Aorta (tissue), 5 donors: ENCODE data around the gene SF1. TPM values are rescaled to one million over a fixed set of nuclear protein-coding genes. Genes with fewer than 3 reads are reported as not detected.

Source experiments
- ATAC-seq: fragments of 200-7000 bp; cut with Tn5 transposase; one replicate; pipeline ENCODE4 v1.9.1; 2022; ENCODE audit warnings: moderate library complexity; ENCODE audit not compliant: low FRiP score
- DNase-seq, 2 donors: peaks; one replicate each; pipeline ENCODE4 v3.0.0-alpha.2; 2020
- H3K27ac ChIP-seq, 2 donors: one replicate each; pipeline ENCODE4 v1.5.1; 2013; ENCODE audit warnings: low read length in 2 of 2, mild to moderate bottlenecking in 2 of 2, moderate library complexity in 2 of 2, control low read depth in 1 of 2, inconsistent platforms in 1 of 2, low read depth in 1 of 2
- H3K27me3 ChIP-seq, 2 donors: one replicate each; pipeline ENCODE4 v1.6.1; 2013; ENCODE audit warnings: control low read depth in 1 of 2, low read length in 1 of 2, mild to moderate bottlenecking in 1 of 2, moderate library complexity in 1 of 2; ENCODE audit not compliant: insufficient read depth in 2 of 2, control insufficient read depth in 1 of 2
- H3K36me3 ChIP-seq, 2 donors: one replicate each; pipeline ENCODE4 v1.6.1; 2013; ENCODE audit warnings: control low read depth in 1 of 2, low read length in 1 of 2, mild to moderate bottlenecking in 1 of 2; ENCODE audit not compliant: insufficient read depth in 2 of 2, control insufficient read depth in 1 of 2
- H3K4me1 ChIP-seq, 2 donors: one replicate each; pipeline ENCODE4 v1.6.1; 2013; ENCODE audit warnings: low read length in 2 of 2, control low read depth in 1 of 2, mild to moderate bottlenecking in 1 of 2, moderate library complexity in 1 of 2; ENCODE audit not compliant: insufficient read depth in 2 of 2, control insufficient read depth in 1 of 2
- H3K4me3 ChIP-seq, 2 donors: one replicate each; pipeline ENCODE4 v1.5.1; 2013; ENCODE audit warnings: low read length in 2 of 2, control low read depth in 1 of 2, mild to moderate bottlenecking in 1 of 2
- H3K9me3 ChIP-seq: one replicate; pipeline ENCODE4 v1.6.1; 2013; ENCODE audit warnings: mild to moderate bottlenecking, low read length; ENCODE audit not compliant: control insufficient read depth
- WGBS, 2 donors: extraction: QIAGEN DNeasy Blood & Tissue Kit; methylation state at CpG; one replicate each; pipeline ENCODE4 v1.1.7; 2013; 5-methylcytosine and 5-hydroxymethylcytosine counted together
- intact Hi-C, 2 donors: fragments of 100-400 bp; cut with DNase I; formaldehyde crosslinking; loops; one replicate each; pipeline versions ENCODE4 v1.14.2 to v1.15.0; 2022
- polyA plus RNA-seq, 2 donors: library from polyadenylated mRNA; stranded (reverse); fragments of 200-250 nt; gene quantifications; one replicate each; pipeline ENCODE4 v1.2.3, GENCODE V29; 2013
- total RNA-seq, 2 donors: library from RNA; stranded (reverse); fragmentation: NEBNext Ultra II Directional; extraction: Animal tissue kit (Norgen Biotek cat#: 25700); gene quantifications; one replicate each; pipeline ENCODE4 v1.2.1, GENCODE V29; 2021
- donor health status: healthy with polysubstance abuse.
- donor health status: Bipolar disorder and iron deficiency.
- donor health status: DM: no; HTN: no; CAD: no.
- donor health status: DM: no; HTN: no; CAD: no.
- donor health status: DM: yes; HTN: yes; CAD: no.

Gene SF1
- total and polyA plus RNA-seq, 4 donors = 46.6 to 322 (median 202) TPM

DNA sequence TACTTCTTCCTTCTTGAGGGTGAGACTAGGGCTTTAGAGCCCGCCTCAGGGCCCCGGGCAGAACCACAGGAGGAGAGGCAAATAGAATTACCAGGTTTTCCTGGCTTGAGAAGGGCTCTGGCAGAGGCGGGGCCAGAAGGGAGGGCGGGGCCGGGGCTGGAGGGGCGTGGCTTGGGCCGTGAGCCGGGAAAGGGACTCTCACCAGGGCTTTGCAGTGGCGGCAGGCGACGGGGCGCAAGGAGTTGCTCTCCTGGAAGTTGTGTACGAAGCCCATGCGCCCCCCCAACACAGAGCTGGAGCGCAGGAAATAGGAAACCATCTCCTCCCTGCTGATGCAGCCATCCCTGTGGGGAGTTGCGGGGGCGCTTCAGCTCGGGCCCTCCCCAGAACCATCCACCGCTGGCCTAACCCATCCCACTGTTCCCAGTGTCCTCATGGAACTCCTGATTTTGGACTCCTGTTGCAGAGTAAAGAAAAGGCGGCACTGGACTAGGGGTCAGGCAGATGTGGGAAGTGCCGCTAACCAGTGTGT is 48.4 kb downstream of the SF1 start:
- intact Hi-C loops = no loop called here
- DNase-seq (peak; percentile 49 to 82), ATAC-seq (no peak)
- H3K4me1 ChIP-seq = no peaks in the 10 kb centered on the region
- no peak overlapping the region for H3K4me3 ChIP-seq
- H3K36me3 ChIP-seq = peaks cover 0 to 1% of the 10 kb centered on the region in 2 donors
- WGBS, 2 donors = 66 to 86% methylated on average over 15 to 21 of the region's 21 CpGs
- H3K27me3 ChIP-seq = no peaks in the 10 kb centered on the region
- H3K27ac ChIP-seq = no peak overlapping the region
- no peaks in the 10 kb centered on the region for H3K9me3 ChIP-seq

DNA sequence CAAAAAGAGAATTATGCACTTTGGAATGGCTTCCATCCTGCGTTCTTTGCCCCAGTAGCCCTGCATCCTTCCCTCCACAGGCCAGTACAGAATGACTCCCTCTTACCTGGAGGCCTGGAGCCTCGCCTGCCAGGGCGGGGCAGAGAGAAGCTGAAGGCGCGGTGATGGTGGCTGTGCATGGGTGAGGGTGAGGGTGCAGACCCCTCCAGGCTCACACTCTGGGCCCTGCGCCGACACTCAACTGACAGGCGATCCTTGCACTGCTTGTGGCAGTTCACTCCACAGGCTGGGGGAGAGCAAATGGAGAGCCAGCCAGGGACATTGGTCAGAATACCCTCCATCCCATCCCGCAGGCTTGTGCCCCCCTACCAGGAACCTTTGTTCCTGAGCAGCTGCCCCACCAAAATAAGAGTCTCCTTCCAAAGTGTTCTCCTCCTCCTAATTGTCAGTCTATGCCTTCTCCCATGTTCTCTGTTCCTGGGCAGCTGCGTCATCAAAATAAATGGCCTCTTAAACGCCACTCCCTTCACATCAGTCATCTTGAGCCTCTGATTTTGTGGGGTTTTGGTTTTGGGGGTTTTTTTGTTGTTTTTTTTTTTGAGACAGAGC is 49.5 kb downstream of the SF1 start:
- H3K4me1 ChIP-seq = no peaks in the 10 kb centered on the region
- no peak overlapping the region for H3K4me3 ChIP-seq
- no peaks in the 10 kb centered on the region for H3K9me3 ChIP-seq
- ATAC-seq (no peak), DNase-seq (peak in 1 of 2 donors; percentile 26)
- 95 to 96% methylated on average over 11 of the region's 11 CpGs for WGBS, 2 donors
- no peaks in the 10 kb centered on the region for H3K36me3 ChIP-seq
- no peaks in the 10 kb centered on the region for H3K27me3 ChIP-seq
- intact Hi-C loops = no loop called here
- H3K27ac ChIP-seq = no peak overlapping the region

DNA sequence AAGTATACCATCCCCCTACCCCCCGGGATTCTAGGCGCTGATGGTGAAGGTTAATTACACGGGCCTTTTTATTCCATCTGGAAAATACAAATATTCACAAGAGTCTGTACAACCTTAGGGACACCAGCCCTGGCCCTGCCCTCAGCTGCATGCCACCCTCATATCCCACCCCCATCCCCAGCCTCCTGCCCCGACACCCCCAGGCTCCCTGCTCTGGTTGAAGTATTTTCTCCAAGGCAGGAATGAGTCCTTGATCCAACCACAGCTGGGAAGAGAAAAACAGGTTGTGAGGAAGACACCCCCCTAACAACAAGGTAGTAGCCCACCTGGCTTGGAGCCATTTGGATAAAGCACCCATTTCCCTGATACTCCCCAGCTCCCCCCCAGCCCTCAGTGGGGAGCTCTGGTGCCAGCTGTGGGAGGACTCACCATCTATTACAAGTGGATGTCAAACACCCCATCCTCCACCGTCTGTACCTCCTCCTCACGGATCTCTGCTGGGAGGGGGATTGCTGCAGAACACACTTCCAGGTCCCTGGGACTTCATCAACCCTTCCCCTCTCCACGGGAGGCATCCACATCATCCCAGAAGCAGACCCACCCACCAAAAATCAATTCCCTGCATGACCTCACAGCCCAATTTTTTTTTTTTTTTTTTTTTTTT is 51.3 kb downstream of the SF1 start:
- intact Hi-C loops = no loop called here
- no peaks in the 10 kb centered on the region for H3K9me3 ChIP-seq
- 80 to 81% methylated on average over 7 of the region's 7 CpGs for WGBS, 2 donors
- H3K27me3 ChIP-seq = no peaks in the 10 kb centered on the region
- no peak overlapping the region for H3K27ac ChIP-seq
- H3K4me1 ChIP-seq = no peaks in the 10 kb centered on the region
- peak in 1 of 2 donors; percentile 51 for DNase-seq
- no peak for ATAC-seq
- no peak overlapping the region for H3K4me3 ChIP-seq
- no peaks in the 10 kb centered on the region for H3K36me3 ChIP-seq

DNA sequence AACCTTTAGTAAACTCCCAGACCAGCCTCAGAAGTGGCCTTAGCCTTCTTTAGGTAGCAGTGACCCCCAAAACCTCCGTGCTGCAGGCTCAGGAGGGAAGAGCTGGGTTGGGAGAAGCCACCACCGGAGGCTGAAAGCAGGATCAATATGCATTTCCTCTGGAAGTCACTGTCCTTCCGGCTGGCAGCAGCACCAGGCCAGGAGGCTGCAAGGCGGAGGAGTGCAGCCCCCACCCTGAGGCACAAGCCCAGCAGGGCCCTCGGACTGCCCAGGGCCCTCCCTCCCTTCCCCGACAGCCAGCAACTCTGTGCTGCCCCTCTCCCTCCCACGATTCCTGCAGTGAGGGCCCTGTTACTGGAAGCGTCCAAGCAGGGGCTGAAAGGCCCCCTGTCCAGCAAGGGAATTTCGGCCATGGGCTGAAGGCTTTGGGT is 52.1 kb downstream of the SF1 start:
- WGBS, 2 donors = 56 to 61% methylated on average over 9 of the region's 9 CpGs
- Histone ChIP-seq H3K4me3 (no peak overlapping the region), H3K27me3 (no peaks in the 10 kb centered on the region), H3K9me3 (no peaks in the 10 kb centered on the region), H3K4me1 (no peaks in the 10 kb centered on the region), H3K36me3 (no peaks in the 10 kb centered on the region), H3K27ac (no peak overlapping the region)
- ATAC-seq (no peak), DNase-seq (peak in 1 of 2 donors; percentile 51)
- intact Hi-C loops = no loop called here

DNA sequence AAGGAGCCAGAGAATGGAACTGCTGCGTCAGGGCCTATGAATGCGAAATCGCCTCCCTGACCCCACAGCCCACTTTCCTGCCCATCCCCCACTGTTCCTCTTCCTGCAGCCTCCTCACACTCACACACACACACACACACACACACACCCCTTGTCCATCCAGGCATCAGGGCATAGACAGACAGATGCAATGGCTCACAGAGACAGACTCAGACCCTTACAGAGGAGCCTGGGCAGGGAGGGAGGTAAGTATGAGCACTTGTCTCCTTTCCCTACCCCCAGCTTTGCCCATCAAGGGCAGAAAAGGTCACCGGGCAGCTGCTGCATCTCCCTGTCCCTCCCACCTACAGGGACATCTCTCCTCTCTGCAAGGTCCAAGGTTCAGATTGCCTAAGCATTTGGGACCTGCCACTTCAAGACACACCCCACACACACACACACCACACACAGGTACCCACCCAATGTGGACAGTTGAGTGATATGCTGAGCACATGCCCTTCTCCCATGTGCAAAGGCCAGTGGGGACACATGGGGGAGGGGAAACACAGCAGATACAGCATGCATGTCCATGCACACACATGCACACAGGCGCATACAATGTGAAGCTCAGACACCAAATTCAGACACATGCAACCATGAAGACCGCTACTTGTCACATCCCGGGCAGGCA is 53.3 kb downstream of the SF1 start:
- Histone ChIP-seq H3K27me3 (no peaks in the 10 kb centered on the region), H3K4me1 (no peaks in the 10 kb centered on the region), H3K9me3 (no peaks in the 10 kb centered on the region), H3K4me3 (no peak overlapping the region), H3K36me3 (no peaks in the 10 kb centered on the region), H3K27ac (no peak overlapping the region)
- DNase-seq = no peak
- 77% methylated on average over 7 of the region's 7 CpGs for WGBS, 2 donors
- ATAC-seq = no peak
- intact Hi-C loops = loop anchor here in 1 of 2 donors (5.0 kb wide), 1 partner anchor 68 kb away; no protein-coding TSS in a partner anchor

DNA sequence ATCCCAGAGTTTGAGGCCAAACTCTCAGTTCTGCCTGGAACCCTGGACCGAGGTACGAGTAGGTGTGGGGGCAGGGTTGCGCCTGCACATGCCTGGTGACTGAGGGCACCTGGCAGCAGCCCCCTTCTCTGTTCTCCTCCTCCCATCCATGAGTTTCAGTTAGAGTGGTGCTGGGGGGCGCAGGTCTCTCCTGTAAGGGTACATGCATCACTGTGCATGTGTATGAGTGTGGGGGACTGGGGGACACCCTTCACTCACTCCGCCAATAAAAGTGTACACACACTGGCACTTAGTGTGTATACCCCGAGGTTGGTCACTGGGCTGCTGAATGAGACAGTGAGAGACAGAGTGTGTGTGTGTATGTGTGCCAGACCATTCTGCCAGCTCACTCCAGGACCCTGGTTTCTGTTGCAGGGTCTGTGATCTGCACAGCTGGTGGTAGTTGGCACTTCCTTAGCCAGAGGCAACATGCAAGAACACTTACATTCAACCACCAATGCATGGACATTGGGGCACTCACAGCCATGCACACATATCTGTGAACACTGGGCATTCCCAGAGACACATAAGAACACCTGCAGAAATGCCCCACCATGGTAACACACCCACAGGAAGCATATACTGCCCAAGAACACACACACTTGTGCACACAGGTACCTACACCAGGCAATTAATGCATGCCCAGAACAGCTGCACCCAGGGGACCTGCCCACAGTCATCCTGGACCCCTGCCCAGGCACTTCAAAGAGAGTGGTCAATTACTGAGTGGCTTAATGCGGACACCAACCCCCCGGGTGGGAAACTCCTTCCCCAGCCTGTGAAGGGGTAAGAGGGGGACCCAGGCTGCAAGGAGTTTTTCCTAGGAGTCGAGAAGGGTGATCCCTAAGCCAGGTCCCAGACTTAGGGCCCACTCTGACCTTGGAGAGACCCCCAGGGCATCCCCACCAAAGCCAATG is 54.2 kb downstream of the SF1 start:
- Histone ChIP-seq H3K4me1 (no peaks in the 10 kb centered on the region), H3K27ac (no peak overlapping the region), H3K9me3 (no peaks in the 10 kb centered on the region), H3K4me3 (no peak overlapping the region), H3K27me3 (no peaks in the 10 kb centered on the region), H3K36me3 (no peaks in the 10 kb centered on the region)
- intact Hi-C loops = loop anchor here in 1 of 2 donors (1.0 to 5.0 kb wide), 2 partner anchors 67 to 171 kb away; no protein-coding TSS in a partner anchor
- WGBS, 2 donors = 57 to 58% methylated on average over 8 to 9 of the region's 9 CpGs
- DNase-seq (peak in 1 of 2 donors; percentile 55), ATAC-seq (no peak)

DNA sequence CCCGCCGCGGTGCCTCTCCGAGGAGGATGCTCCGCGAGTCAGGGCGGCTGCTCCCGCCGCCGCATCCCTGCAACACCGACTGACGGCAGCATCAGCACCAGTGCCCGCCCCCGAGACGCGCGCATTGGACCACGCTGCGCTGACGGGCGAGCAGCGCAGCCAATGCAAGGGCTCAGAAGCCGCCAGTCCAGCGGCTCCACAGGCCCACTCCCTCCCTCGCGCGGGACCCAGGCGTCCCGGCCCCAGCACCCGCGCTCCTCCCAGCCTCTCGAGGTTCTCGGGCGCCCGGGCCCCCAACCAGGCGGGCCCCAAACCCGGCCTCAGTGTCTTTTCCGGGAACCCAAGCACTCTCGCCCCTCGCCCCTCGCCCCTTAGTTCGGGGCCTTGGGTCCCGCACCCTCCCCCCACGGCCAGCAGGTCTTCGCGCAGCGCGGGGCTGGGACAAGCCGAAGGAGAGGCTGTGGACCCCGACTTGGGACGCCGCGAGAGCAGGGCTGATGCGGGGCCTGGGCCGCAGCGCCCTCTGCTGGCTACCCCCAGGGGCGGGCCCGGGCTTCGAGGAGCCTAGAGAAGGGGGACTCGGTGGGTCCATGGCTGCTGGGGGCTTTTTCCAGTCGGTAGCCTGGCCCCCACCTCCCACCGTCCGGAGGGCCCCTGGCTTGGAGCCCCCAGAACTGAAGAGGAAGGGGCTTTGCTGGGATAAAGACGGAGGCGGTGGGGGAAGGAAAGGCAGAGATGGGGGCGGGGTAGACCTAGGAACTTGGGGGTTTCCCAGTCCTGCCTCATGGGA is 55.0 kb downstream of the SF1 start, which contains the start of gene NRXN2:
Gene NRXN2, minus strand, starts transcription at position 81 of the 790 bp plus-strand sequence. CDS start 9,498 bp downstream, outside the sequence.
- no peak within 1 kb of the TSS for H3K27ac ChIP-seq
- DNase-seq (peak; percentile 91 to 95), ATAC-seq (peak; percentile 92)
- H3K9me3 ChIP-seq = no peaks in the 10 kb centered on the region
- 2% methylated on average over 53 to 66 of the region's 66 CpGs for WGBS, 2 donors
- no peaks in the 10 kb centered on the region for H3K4me1 ChIP-seq
- intact Hi-C loops = loop anchor here in 1 of 2 donors (1.0 to 5.0 kb wide), 2 partner anchors 66 to 170 kb away; no protein-coding TSS in a partner anchor
- H3K4me3 ChIP-seq = peak within 1 kb of the TSS; percentile 48 to 84
- no peaks in the 10 kb centered on the region for H3K36me3 ChIP-seq
- no peaks in the 10 kb centered on the region for H3K27me3 ChIP-seq
